Liver (tissue), 9 donors: Measurements from ENCODE around the gene PXDN. TPM values are rescaled to one million over a fixed set of nuclear protein-coding genes. Genes with fewer than 3 reads are reported as not detected.

ENCODE experiments used
- DNase-seq: peaks from one replicate; pipeline ENCODE4 v3.0.0-alpha.2; 2017; ENCODE audit warnings: low spot score
- H3K27ac ChIP-seq, 2 donors: one replicate each; pipeline ENCODE4 v1.7.0; 2013; ENCODE audit warnings: inconsistent platforms in 2 of 2, low read length in 2 of 2, control low read depth in 1 of 2, low read depth in 1 of 2, mild to moderate bottlenecking in 1 of 2
- H3K27me3 ChIP-seq, 4 donors: one replicate each; pipeline versions ENCODE4 v1.6.1 to v1.7.0; 2013; ENCODE audit warnings: low read length in 3 of 4, inconsistent platforms in 1 of 4, mild to moderate bottlenecking in 1 of 4, moderate library complexity in 1 of 4; ENCODE audit not compliant: control insufficient read depth in 4 of 4, insufficient read depth in 4 of 4
- H3K36me3 ChIP-seq, 4 donors: one replicate each; pipeline versions ENCODE4 v1.6.1 to v1.7.0; 2013; ENCODE audit warnings: low read length in 3 of 4, mild to moderate bottlenecking in 3 of 4, low read depth in 1 of 4, moderate library complexity in 1 of 4; ENCODE audit not compliant: control insufficient read depth in 4 of 4, insufficient read depth in 3 of 4
- H3K4me1 ChIP-seq, 4 donors: one replicate each; pipeline versions ENCODE4 v1.6.1 to v1.7.0; 2013; ENCODE audit warnings: low read length in 3 of 4, mild to moderate bottlenecking in 3 of 4, moderate library complexity in 1 of 4; ENCODE audit not compliant: control insufficient read depth in 4 of 4, insufficient read depth in 4 of 4
- H3K4me3 ChIP-seq, 3 donors: one replicate each; pipeline versions ENCODE4 v1.6.1 to v1.7.0; 2013; ENCODE audit warnings: low read length in 3 of 3, control low read depth in 1 of 3, low read depth in 1 of 3, mild to moderate bottlenecking in 1 of 3
- H3K9ac ChIP-seq, 2 donors: one replicate each; pipeline ENCODE4 v1.7.0; 2013; ENCODE audit warnings: low read length in 2 of 2, mild to moderate bottlenecking in 2 of 2, moderate library complexity in 2 of 2, control low read depth in 1 of 2, low read depth in 1 of 2
- H3K9me3 ChIP-seq, 4 donors: one replicate each; pipeline versions ENCODE4 v1.6.1 to v1.7.0; 2013; ENCODE audit warnings: low read length in 3 of 4; ENCODE audit not compliant: control insufficient read depth in 4 of 4
- EGR1 ChIP-seq, 2 donors: IDR thresholded peaks; 2 replicates each; pipeline ENCODE4 v1.6.1; 2016 to 2018; ENCODE audit warnings: antibody characterized with exemption in 2 of 2, low read depth in 2 of 2
- FOXA1 ChIP-seq: IDR thresholded peaks from 2 replicates; pipeline ENCODE4 v1.6.1; 2016; ENCODE audit warnings: antibody characterized with exemption
- FOXA2 ChIP-seq: IDR thresholded peaks from 2 replicates; pipeline ENCODE4 v1.6.1; 2016; ENCODE audit warnings: antibody characterized with exemption
- GABPA ChIP-seq, 2 donors: IDR thresholded peaks in 1 of 2; conservative IDR thresholded peaks in 1 of 2; 2 replicates each; pipeline ENCODE4 v1.6.1; 2016; ENCODE audit warnings: antibody characterized with exemption in 2 of 2, mild to moderate bottlenecking in 1 of 2, moderate library complexity in 1 of 2
- HNF4A ChIP-seq, 2 donors: conservative IDR thresholded peaks; 2 replicates each; pipeline ENCODE4 v1.6.1; 2016; ENCODE audit warnings: antibody characterized with exemption in 2 of 2, mild to moderate bottlenecking in 2 of 2
- HNF4G ChIP-seq: IDR thresholded peaks from 2 replicates; pipeline ENCODE4 v1.6.1; 2016; ENCODE audit warnings: antibody characterized with exemption
- JUND ChIP-seq, 2 donors: IDR thresholded peaks; 2 replicates each; pipeline ENCODE4 v1.6.1; 2016; ENCODE audit warnings: antibody characterized with exemption in 2 of 2
- NR2F2 ChIP-seq: IDR thresholded peaks from 2 replicates; pipeline ENCODE4 v1.6.1; 2016; ENCODE audit warnings: antibody characterized with exemption
- RAD21 ChIP-seq, 2 donors: IDR thresholded peaks; 2 replicates each; pipeline ENCODE4 v1.6.1; 2016; ENCODE audit warnings: antibody characterized with exemption in 2 of 2, mild to moderate bottlenecking in 2 of 2
- RXRA ChIP-seq, 2 donors: IDR thresholded peaks; 2 replicates each; pipeline ENCODE4 v1.6.1; 2017 to 2018; ENCODE audit warnings: antibody characterized with exemption in 2 of 2, mild to moderate bottlenecking in 1 of 2
- SP1 ChIP-seq: IDR thresholded peaks from 2 replicates; pipeline ENCODE4 v1.6.1; 2018; ENCODE audit warnings: antibody characterized with exemption, mild to moderate bottlenecking
- TAF1 ChIP-seq: conservative IDR thresholded peaks from 2 replicates; pipeline ENCODE4 v1.6.1; 2016; ENCODE audit warnings: antibody characterized with exemption, mild to moderate bottlenecking
- WGBS: extraction: QIAGEN DNeasy Blood & Tissue Kit; methylation state at CpG from one replicate; pipeline ENCODE4 v1.1.7; 2013; 5-methylcytosine and 5-hydroxymethylcytosine counted together
- polyA plus RNA-seq, 2 donors: library from polyadenylated mRNA; stranded (reverse) in 1 of 2; unstranded in 1 of 2; fragments of 200-250 nt in 1 of 2; fragments of >200 nt in 1 of 2; fragmentation: Nextera tagmentation in 1 of 2; extraction: Ambion mirVana in 1 of 2; gene quantifications; one replicate each; pipeline versions ENCODE4 v1.2.1 to v1.2.3, GENCODE V29; 2013 to 2015
- total RNA-seq, 2 donors: library from RNA; depleted of rRNA; stranded (reverse); fragments of >200 nt; gene quantifications; one replicate each; pipeline ENCODE4 v1.2.3, GENCODE V29; 2014
- TF ChIP-seq, protein P1 (sequence below): IDR thresholded peaks from 2 replicates; pipeline ENCODE4 v1.6.1; 2016; ENCODE audit warnings: antibody characterized with exemption
- TF ChIP-seq, protein P2 (sequence below): IDR thresholded peaks from 2 replicates; pipeline ENCODE4 v1.6.1; 2016; ENCODE audit warnings: antibody characterized with exemption
- TF ChIP-seq, protein P3 (sequence below): IDR thresholded peaks from 2 replicates; pipeline ENCODE4 v1.6.1; 2016; ENCODE audit warnings: antibody characterized with exemption, mild to moderate bottlenecking
- TF ChIP-seq, protein P4 (sequence below): fragments of 150-350 bp; IDR thresholded peaks from 2 replicates; pipeline ENCODE4 v1.5.1; 2017; ENCODE audit warnings: improper control_type of control experiment, low read depth, low read length; ENCODE audit not compliant: missing input control
- donor health status: healthy.
- donor health status: healthy.
- donor health status: healthy.
- donor health status: healthy.
- donor health status: healthy.

Gene PXDN
- total and polyA plus RNA-seq, 4 donors = 4.2 to 21.5 (median 16.9) TPM

DNA sequence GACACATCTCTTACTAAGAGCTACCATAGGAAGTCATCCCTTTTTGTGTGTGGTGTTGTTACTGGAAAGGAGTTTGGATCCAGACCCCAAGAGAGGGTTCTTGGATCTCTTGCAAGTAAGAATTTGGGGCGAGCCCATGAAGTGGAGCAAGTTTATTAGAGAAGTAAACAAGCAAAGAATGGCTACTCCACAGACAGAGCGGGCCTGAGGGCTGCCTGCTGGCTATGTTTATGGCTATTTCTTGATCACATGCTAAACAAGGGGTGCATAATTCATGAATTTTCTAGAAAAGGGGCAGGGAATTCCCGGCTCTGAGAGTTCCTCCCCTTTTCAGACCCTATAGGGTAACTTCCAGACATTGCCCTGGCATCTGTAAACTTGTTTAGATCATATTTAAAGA, 30.6 kb upstream of the PXDN start:
- TF ChIP-seq FOXA2 = no peak
- H3K27me3 ChIP-seq = peaks cover 0 to 4% (median 0%) of the 10 kb centered on the region in 4 donors
- no peak overlapping the region for H3K9ac ChIP-seq
- no peaks in the 10 kb centered on the region for H3K36me3 ChIP-seq
- no peak for DNase-seq
- H3K9me3 ChIP-seq = no peaks in the 10 kb centered on the region
- H3K4me1 ChIP-seq = no peaks in the 10 kb centered on the region
- H3K4me3 ChIP-seq = no peak overlapping the region
- no peak overlapping the region for H3K27ac ChIP-seq
- 79% methylated on average over 3 of the region's 3 CpGs for WGBS

DNA sequence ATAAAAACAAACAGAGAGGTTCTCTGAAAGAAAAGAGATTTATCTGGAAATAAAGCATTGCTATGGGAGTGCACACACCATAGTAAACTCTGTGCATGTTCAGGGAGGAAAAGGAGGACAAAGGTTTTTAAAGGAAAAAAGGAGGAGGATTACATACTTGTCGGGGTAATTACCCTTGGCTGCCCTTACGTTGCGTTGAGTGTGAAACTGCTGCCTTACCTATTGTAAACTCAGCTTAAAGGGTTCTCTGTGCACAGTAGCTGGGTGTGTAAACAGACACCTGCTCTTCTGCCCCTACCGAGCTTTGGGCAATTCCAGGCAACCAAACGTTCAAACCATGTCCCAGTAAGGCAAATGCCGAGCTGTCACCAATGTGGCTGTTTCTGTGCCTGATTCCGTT, 29.6 kb upstream of the PXDN start:
- Histone ChIP-seq H3K27ac (no peak overlapping the region), H3K9me3 (no peaks in the 10 kb centered on the region), H3K9ac (no peak overlapping the region), H3K36me3 (no peaks in the 10 kb centered on the region), H3K27me3 (peaks cover 0 to 4% (median 0%) of the 10 kb centered on the region in 4 donors), H3K4me3 (no peak overlapping the region), H3K4me1 (no peaks in the 10 kb centered on the region)
- DNase-seq = no peak
- no peak for TF ChIP-seq TAF1
- no peak for TF ChIP-seq FOXA1
- no peak for TF ChIP-seq RAD21 (IDR thresholded peaks at IDR 0.05)
- TF ChIP-seq HNF4A (conservative IDR thresholded peaks at IDR 0.05) = no peak
- no peak for TF ChIP-seq JUND (IDR thresholded peaks at IDR 0.05)
- TF ChIP-seq NR2F2 = no peak
- TF ChIP-seq, protein P1, sequence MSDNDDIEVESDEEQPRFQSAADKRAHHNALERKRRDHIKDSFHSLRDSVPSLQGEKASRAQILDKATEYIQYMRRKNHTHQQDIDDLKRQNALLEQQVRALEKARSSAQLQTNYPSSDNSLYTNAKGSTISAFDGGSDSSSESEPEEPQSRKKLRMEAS = no peak
- no peak for TF ChIP-seq SP1
- no peak for TF ChIP-seq EGR1 (IDR thresholded peaks at IDR 0.05; ENCODE audit: low read depth in 2 of 2)
- TF ChIP-seq, protein P2, sequence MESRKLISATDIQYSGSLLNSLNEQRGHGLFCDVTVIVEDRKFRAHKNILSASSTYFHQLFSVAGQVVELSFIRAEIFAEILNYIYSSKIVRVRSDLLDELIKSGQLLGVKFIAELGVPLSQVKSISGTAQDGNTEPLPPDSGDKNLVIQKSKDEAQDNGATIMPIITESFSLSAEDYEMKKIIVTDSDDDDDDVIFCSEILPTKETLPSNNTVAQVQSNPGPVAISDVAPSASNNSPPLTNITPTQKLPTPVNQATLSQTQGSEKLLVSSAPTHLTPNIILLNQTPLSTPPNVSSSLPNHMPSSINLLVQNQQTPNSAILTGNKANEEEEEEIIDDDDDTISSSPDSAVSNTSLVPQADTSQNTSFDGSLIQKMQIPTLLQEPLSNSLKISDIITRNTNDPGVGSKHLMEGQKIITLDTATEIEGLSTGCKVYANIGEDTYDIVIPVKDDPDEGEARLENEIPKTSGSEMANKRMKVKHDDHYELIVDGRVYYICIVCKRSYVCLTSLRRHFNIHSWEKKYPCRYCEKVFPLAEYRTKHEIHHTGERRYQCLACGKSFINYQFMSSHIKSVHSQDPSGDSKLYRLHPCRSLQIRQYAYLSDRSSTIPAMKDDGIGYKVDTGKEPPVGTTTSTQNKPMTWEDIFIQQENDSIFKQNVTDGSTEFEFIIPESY = no peak
- TF ChIP-seq RXRA (IDR thresholded peaks at IDR 0.05) = no peak
- WGBS = 46% methylated on average over 7 of the region's 7 CpGs

DNA sequence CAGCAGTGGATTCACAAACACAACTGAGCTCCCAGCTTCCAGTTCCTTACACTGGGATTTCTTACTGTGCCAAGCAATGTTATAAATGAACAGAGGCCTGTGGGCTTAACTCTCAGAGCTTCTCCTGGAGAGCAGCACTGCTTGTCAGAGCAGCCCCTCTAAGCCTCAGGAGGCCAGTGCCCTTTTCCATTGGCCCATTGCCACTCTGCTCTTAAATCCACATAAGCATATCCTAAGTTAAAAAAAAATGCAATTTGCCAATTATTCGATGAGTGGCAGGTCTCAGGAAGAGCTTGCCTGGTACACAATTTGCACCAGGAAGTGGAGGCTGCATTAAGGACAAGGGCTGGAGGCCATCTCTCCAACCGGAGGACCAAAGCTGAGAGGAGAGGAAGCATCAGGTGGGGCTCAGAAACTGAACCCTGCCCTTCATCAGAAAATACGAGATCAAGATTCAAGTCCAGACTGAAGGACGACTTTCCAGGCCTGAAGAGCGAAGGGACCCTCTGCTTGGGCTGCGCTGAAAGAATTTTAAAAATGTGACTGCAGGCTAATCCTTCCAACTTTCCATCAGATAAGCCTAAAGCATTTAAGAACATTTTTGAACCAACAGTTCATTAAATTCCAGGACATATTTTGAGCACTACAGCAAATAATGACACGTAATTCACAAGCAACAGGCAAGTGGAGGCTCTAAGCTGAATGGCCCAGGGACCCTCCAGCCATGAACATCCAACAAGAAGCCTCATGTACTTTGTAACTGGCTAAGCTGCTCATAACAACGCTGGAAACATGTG, 28.4 kb upstream of the PXDN start:
- WGBS = 76% methylated on average over 8 of the region's 8 CpGs
- TF ChIP-seq, protein P3, sequence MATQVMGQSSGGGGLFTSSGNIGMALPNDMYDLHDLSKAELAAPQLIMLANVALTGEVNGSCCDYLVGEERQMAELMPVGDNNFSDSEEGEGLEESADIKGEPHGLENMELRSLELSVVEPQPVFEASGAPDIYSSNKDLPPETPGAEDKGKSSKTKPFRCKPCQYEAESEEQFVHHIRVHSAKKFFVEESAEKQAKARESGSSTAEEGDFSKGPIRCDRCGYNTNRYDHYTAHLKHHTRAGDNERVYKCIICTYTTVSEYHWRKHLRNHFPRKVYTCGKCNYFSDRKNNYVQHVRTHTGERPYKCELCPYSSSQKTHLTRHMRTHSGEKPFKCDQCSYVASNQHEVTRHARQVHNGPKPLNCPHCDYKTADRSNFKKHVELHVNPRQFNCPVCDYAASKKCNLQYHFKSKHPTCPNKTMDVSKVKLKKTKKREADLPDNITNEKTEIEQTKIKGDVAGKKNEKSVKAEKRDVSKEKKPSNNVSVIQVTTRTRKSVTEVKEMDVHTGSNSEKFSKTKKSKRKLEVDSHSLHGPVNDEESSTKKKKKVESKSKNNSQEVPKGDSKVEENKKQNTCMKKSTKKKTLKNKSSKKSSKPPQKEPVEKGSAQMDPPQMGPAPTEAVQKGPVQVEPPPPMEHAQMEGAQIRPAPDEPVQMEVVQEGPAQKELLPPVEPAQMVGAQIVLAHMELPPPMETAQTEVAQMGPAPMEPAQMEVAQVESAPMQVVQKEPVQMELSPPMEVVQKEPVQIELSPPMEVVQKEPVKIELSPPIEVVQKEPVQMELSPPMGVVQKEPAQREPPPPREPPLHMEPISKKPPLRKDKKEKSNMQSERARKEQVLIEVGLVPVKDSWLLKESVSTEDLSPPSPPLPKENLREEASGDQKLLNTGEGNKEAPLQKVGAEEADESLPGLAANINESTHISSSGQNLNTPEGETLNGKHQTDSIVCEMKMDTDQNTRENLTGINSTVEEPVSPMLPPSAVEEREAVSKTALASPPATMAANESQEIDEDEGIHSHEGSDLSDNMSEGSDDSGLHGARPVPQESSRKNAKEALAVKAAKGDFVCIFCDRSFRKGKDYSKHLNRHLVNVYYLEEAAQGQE = no peak
- no peak for TF ChIP-seq HNF4G
- no peak for TF ChIP-seq EGR1 (IDR thresholded peaks at IDR 0.05; ENCODE audit: low read depth in 2 of 2)
- no peak for TF ChIP-seq NR2F2
- TF ChIP-seq RXRA (IDR thresholded peaks at IDR 0.05) = no peak
- no peak for TF ChIP-seq GABPA (IDR thresholded peaks at IDR 0.05 in 1 of 2, conservative IDR thresholded peaks at IDR 0.05 in 1 of 2)
- no peak for TF ChIP-seq SP1
- TF ChIP-seq JUND (IDR thresholded peaks at IDR 0.05) = no peak
- TF ChIP-seq, protein P1 = no peak
- TF ChIP-seq, protein P4, sequence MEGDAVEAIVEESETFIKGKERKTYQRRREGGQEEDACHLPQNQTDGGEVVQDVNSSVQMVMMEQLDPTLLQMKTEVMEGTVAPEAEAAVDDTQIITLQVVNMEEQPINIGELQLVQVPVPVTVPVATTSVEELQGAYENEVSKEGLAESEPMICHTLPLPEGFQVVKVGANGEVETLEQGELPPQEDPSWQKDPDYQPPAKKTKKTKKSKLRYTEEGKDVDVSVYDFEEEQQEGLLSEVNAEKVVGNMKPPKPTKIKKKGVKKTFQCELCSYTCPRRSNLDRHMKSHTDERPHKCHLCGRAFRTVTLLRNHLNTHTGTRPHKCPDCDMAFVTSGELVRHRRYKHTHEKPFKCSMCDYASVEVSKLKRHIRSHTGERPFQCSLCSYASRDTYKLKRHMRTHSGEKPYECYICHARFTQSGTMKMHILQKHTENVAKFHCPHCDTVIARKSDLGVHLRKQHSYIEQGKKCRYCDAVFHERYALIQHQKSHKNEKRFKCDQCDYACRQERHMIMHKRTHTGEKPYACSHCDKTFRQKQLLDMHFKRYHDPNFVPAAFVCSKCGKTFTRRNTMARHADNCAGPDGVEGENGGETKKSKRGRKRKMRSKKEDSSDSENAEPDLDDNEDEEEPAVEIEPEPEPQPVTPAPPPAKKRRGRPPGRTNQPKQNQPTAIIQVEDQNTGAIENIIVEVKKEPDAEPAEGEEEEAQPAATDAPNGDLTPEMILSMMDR = no peak
- no peak for TF ChIP-seq RAD21 (IDR thresholded peaks at IDR 0.05)
- TF ChIP-seq HNF4A (conservative IDR thresholded peaks at IDR 0.05) = no peak
- TF ChIP-seq FOXA2 = no peak
- TF ChIP-seq, protein P2 = no peak
- TF ChIP-seq TAF1 = no peak

More for the DNA sequence above, 28.4 kb upstream of the PXDN start:
- Histone ChIP-seq H3K4me3 (no peak overlapping the region), H3K9me3 (no peaks in the 10 kb centered on the region), H3K27ac (no peak overlapping the region), H3K27me3 (peaks cover 0 to 4% (median 0%) of the 10 kb centered on the region in 4 donors), H3K4me1 (no peaks in the 10 kb centered on the region), H3K36me3 (no peaks in the 10 kb centered on the region), H3K9ac (no peak overlapping the region)
- no peak for DNase-seq
